HCT116 (cell line): Measurements from ENCODE around the gene EML2. TPM values are rescaled to one million over a fixed set of nuclear protein-coding genes. Genes with fewer than 3 reads are reported as not detected.

Source experiments
- ATAC-seq: fragments of 200-7000 bp; cut with Tn5 transposase; 2 replicates; pipeline ENCODE4 v1.9.1; 2020; ENCODE audit warnings: mild to moderate bottlenecking, moderate library complexity
- BruUV-seq: library from RNA; stranded (reverse); fragments of 400-500 nt; replicated peaks from 2 replicates; lab custom pipeline; 2021; lab: Mats Ljungman, UMichigan
- CTCF ChIA-PET: fragments of 300-600 bp; sonication (Branson Sonifier 250); formaldehyde crosslinking; loops from one replicate; lab custom pipeline; 2021; ENCODE audit warnings: antibody characterized with exemption; lab: Charles Lee
- POLR2A ChIA-PET: fragments of 300-600, 350-600 bp; sonication (Branson Sonifier 250); formaldehyde crosslinking; loops from one replicate; lab custom pipeline; 2021; ENCODE audit warnings: antibody characterized with exemption; lab: Charles Lee
- RAD21 ChIA-PET, 2 experiments: fragments of 300-600 bp; sonication (Branson Sonifier 250); formaldehyde crosslinking; loops; one replicate each; lab custom pipeline; 2023; ENCODE audit warnings: low total read pairs in 2 of 2; ENCODE audit not compliant: uncharacterized antibody in 2 of 2, unreplicated experiment in 2 of 2, low non-redundant PET in 1 of 2; lab: Charles Lee
- DNase-seq: peaks from one replicate; pipeline ENCODE4 v3.0.0-alpha.2; 2010; ENCODE audit warnings: low read depth, low spot score
- H2AFZ ChIP-seq: fragments of 200-600 bp; shearing (Covaris generic), sonication (generic); 2 replicates; pipeline ENCODE4 v1.6.1; 2017; ENCODE audit warnings: low read depth, mixed run types, mixed read lengths, antibody characterized with exemption, low read length; ENCODE audit not compliant: poor library complexity, severe bottlenecking
- H3K27ac ChIP-seq: 2 replicates; pipeline ENCODE4 v1.5.1; 2012; ENCODE audit warnings: low read depth, low read length
- H3K27me3 ChIP-seq: fragments of 200-600 bp; sonication (generic); 2 replicates; pipeline ENCODE4 v1.6.1; 2016; ENCODE audit warnings: mixed run types, low read length, mixed read lengths; ENCODE audit not compliant: insufficient read depth
- H3K36me3 ChIP-seq, 2 experiments: fragments of 200-500 bp in 1 of 2; fragments of 200-600 bp in 1 of 2; sonication (Bioruptor generic) in 1 of 2; sonication (generic) in 1 of 2; 2 replicates each; pipeline versions ENCODE4 v1.5.1 to v1.6.1; 2014 to 2016; ENCODE audit warnings: low read length in 2 of 2, inconsistent platforms in 1 of 2, mixed read lengths in 1 of 2, mixed run types in 1 of 2; ENCODE audit not compliant: insufficient read depth in 2 of 2, control insufficient read depth in 1 of 2
- H3K4me1 ChIP-seq, 2 experiments: fragments of 200-600 bp in 1 of 2; sonication (generic) in 1 of 2; 2 replicates each; pipeline versions ENCODE4 v1.5.1 to v1.6.1; 2012 to 2017; ENCODE audit warnings: low read length in 2 of 2, inconsistent platforms in 1 of 2, mild to moderate bottlenecking in 1 of 2, mixed read lengths in 1 of 2, mixed run types in 1 of 2, moderate library complexity in 1 of 2; ENCODE audit not compliant: insufficient read depth in 2 of 2, control insufficient read depth in 1 of 2
- H3K4me2 ChIP-seq: fragments of 200-600 bp; sonication (generic); 2 replicates; pipeline ENCODE4 v1.6.1; 2017; ENCODE audit warnings: mixed run types, low read length, mixed read lengths
- H3K4me3 ChIP-seq, 2 experiments: fragments of 200-600 bp in 1 of 2; sonication (generic) in 1 of 2; replicated peaks in 1 of 2; 2 replicates each; pipeline ENCODE4 v1.5.1; 2011 to 2016; ENCODE audit warnings: low read length in 2 of 2, control low read depth in 1 of 2, low read depth in 1 of 2, mild to moderate bottlenecking in 1 of 2, mixed read lengths in 1 of 2, mixed run types in 1 of 2
- H3K79me2 ChIP-seq: fragments of 200-600 bp; sonication (generic); 2 replicates; pipeline ENCODE4 v1.6.1; 2017; ENCODE audit warnings: mild to moderate bottlenecking, mixed run types, low read length, moderate library complexity, mixed read lengths; ENCODE audit not compliant: insufficient read depth
- H3K9ac ChIP-seq: fragments of 200-600 bp; sonication (generic); 2 replicates; pipeline ENCODE4 v1.6.1; 2016; ENCODE audit warnings: low read length, mixed read lengths
- H3K9me2 ChIP-seq: fragments of 200-600 bp; sonication (generic), shearing (Covaris generic); 2 replicates; pipeline ENCODE4 v1.6.1; 2017; ENCODE audit warnings: mixed run types, mild to moderate bottlenecking, moderate library complexity; ENCODE audit not compliant: insufficient read depth
- H3K9me3 ChIP-seq, 2 experiments: fragments of 200-500 bp in 1 of 2; fragments of 200-600 bp in 1 of 2; sonication (Bioruptor generic) in 1 of 2; sonication (generic) in 1 of 2; 2 replicates each; pipeline ENCODE4 v1.6.1; 2014 to 2017; ENCODE audit warnings: low read length in 2 of 2, mixed read lengths in 2 of 2, inconsistent platforms in 1 of 2, low read depth in 1 of 2, mild to moderate bottlenecking in 1 of 2, mixed run types in 1 of 2, moderate library complexity in 1 of 2; ENCODE audit not compliant: control insufficient read depth in 1 of 2, insufficient read depth in 1 of 2
- H4K20me1 ChIP-seq: fragments of 200-600 bp; sonication (generic), shearing (Covaris generic); 2 replicates; pipeline ENCODE4 v1.6.1; 2017; ENCODE audit warnings: mixed run types, mild to moderate bottlenecking, moderate library complexity; ENCODE audit not compliant: insufficient read depth
- ATF3 ChIP-seq: IDR thresholded peaks from 2 replicates; pipeline ENCODE4 v1.6.1; 2012
- CEBPB ChIP-seq: IDR thresholded peaks from 2 replicates; pipeline ENCODE4 v1.6.1; 2012; ENCODE audit warnings: low read depth
- EGR1 ChIP-seq: IDR thresholded peaks from 2 replicates; pipeline ENCODE4 v1.6.1; 2012; ENCODE audit warnings: low read depth
- ELF1 ChIP-seq: IDR thresholded peaks from 2 replicates; pipeline ENCODE4 v1.6.1; 2012; ENCODE audit warnings: low read depth, borderline replicate concordance
- EZH2 ChIP-seq: fragments of 200-600 bp; sonication (generic); IDR thresholded peaks from 2 replicates; pipeline ENCODE4 v1.6.1; 2017; ENCODE audit warnings: antibody characterized with exemption, mixed run types
- EZH2phosphoT487 ChIP-seq: fragments of 200-600 bp; IDR thresholded peaks from 2 replicates; pipeline ENCODE4 v1.6.1; 2018; ENCODE audit warnings: antibody characterized with exemption, borderline replicate concordance
- FOSL1 ChIP-seq: IDR thresholded peaks from 2 replicates; pipeline ENCODE4 v1.6.1; 2012; ENCODE audit warnings: low read depth
- MAX ChIP-seq: IDR thresholded peaks from 2 replicates; pipeline ENCODE4 v1.6.1; 2012
- POLR2A ChIP-seq: IDR thresholded peaks from 2 replicates; pipeline ENCODE4 v1.7.0; 2011; ENCODE audit warnings: borderline replicate concordance; ENCODE audit not compliant: insufficient read depth, insufficient read length; ENCODE audit errors: extremely low read depth
- POLR2AphosphoS5 ChIP-seq: IDR thresholded peaks from 2 replicates; pipeline ENCODE4 v1.6.1; 2011; ENCODE audit warnings: mild to moderate bottlenecking, low read depth, low read length, moderate library complexity
- REST ChIP-seq: IDR thresholded peaks from 2 replicates; pipeline ENCODE4 v1.6.1; 2012; ENCODE audit warnings: low read depth
- SP1 ChIP-seq: IDR thresholded peaks from 2 replicates; pipeline ENCODE4 v1.6.1; 2012; ENCODE audit warnings: low read depth
- TCF7L2 ChIP-seq: IDR thresholded peaks from 2 replicates; pipeline ENCODE4 v1.7.0; 2011; ENCODE audit warnings: borderline replicate concordance, inconsistent platforms; ENCODE audit not compliant: insufficient read depth, insufficient read length; ENCODE audit errors: extremely low read depth
- YY1 ChIP-seq: IDR thresholded peaks from 2 replicates; pipeline ENCODE4 v1.6.1; 2011; ENCODE audit warnings: low read length, low read depth, moderate library complexity, mild to moderate bottlenecking; ENCODE audit not compliant: insufficient replicate concordance; ENCODE audit errors: extremely low read depth
- ZBTB33 ChIP-seq: IDR thresholded peaks from 2 replicates; pipeline ENCODE4 v1.6.1; 2011; ENCODE audit warnings: mild to moderate bottlenecking, low read length, moderate library complexity; ENCODE audit not compliant: insufficient replicate concordance; ENCODE audit errors: extremely low read depth
- ZFX ChIP-seq: fragments of 450-650 bp; IDR thresholded peaks from 2 replicates; pipeline ENCODE4 v1.6.1; 2017
- ZNF274 ChIP-seq: fragments of 200-500 bp; sonication (Bioruptor generic); IDR thresholded peaks from 2 replicates; pipeline ENCODE4 v1.6.1; 2014; ENCODE audit warnings: mild to moderate bottlenecking, low read depth, low read length, inconsistent platforms
- intact Hi-C: fragments of 100-400 bp; cut with micrococcal nuclease; formaldehyde crosslinking; loops from 2 replicates; pipeline ENCODE4 v1.10.0; 2022
- total RNA-seq: library from RNA; stranded (reverse); gene quantifications from one replicate; pipeline ENCODE4 v1.2.1, GENCODE V29; 2021; ENCODE audit not compliant: unreplicated experiment

Gene EML2
- total RNA-seq, 1 experiment from 2014 or later = 131 TPM

- H4K20me1 ChIP-seq = no peaks in the 10 kb centered on the region
- H3K4me2 ChIP-seq = no peak overlapping the region
- H3K4me3 ChIP-seq = no peak overlapping the region
- BruUV-seq = no TSS peak
- H2AFZ ChIP-seq = no peak overlapping the region
- H3K27me3 ChIP-seq = peaks cover 13% of the 10 kb centered on the region; the same call in 1 of the 2 replicates
- ATAC-seq (no peak), DNase-seq (no peak)
- ChIA-PET RAD21 (interaction anchor here in 1 of 2 experiments (0.9 kb wide), 1 partner anchor 49 kb away, joined by 4 read pairs; no protein-coding TSS in a partner anchor), CTCF (interaction anchor here (1.0 kb wide), 1 partner anchor 48 kb away, joined by 5 read pairs; no protein-coding TSS in a partner anchor), POLR2A (no interaction called here)
- H3K9me3 ChIP-seq = no peaks in the 10 kb centered on the region
- H3K9me2 ChIP-seq = no peaks in the 10 kb centered on the region
- H3K27ac ChIP-seq = no peak overlapping the region
- no peaks in the 10 kb centered on the region for H3K79me2 ChIP-seq
- no peak for TF ChIP-seq ELF1
- no peak for TF ChIP-seq TCF7L2
- TF ChIP-seq POLR2AphosphoS5 = no peak
- TF ChIP-seq POLR2A = no peak
- TF ChIP-seq EGR1 = no peak
- no peak for TF ChIP-seq SP1
- no peak for TF ChIP-seq ZNF274
- TF ChIP-seq MAX = no peak
- no peak for TF ChIP-seq EZH2phosphoT487
- no peak for TF ChIP-seq ATF3
- TF ChIP-seq CEBPB = no peak
- no peak for TF ChIP-seq EZH2
- TF ChIP-seq FOSL1 = no peak
- no peak for TF ChIP-seq ZFX
- no peak for TF ChIP-seq ZBTB33
- TF ChIP-seq YY1 = no peak
- TF ChIP-seq REST = no peak
- no peaks in the 10 kb centered on the region for H3K36me3 ChIP-seq
- intact Hi-C loops = no loop called here
- peaks cover 0 to 17% of the 10 kb centered on the region in 2 experiments; a peak in 2 of 4 replicates for H3K4me1 ChIP-seq
- H3K9ac ChIP-seq = no peak overlapping the region
These were observed 45.7 kb downstream of the EML2 start for GRCh38 chr19:45593520-45593919.
